ENCODE data around the gene FBXL20.

The FBXL20 gene

DNA sequence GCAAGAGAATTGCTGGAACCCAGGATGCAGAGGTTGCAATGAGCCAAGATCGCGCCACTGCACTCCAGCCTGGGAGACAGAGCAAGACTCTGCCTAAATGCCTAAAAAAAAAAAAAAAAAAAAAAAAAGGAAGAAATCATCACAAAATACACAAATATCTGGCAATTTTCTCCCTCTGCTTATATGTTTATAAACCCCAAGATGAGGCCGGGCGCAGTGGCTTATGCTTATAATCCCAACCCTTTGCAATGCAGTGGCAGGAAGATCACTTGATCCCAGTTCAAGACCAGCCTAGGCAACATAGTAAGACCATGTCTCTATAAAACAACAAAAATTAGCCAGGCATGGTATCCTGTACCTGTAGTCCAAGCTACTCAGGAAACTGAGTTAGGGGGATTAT lies 28.2 kb upstream of the FBXL20 start:
- H3K27me3 Mint-ChIP-seq (ENCODE audit: low read depth) = no peaks in the 10 kb centered on the region
- H3K4me1 Mint-ChIP-seq = no peaks in the 10 kb centered on the region
- peaks cover 55% of the 10 kb centered on the region for H3K36me3 Mint-ChIP-seq (ENCODE audit: low read depth)
- no peak overlapping the region for H3K27ac Mint-ChIP-seq
- H3K9me3 Mint-ChIP-seq = no peaks in the 10 kb centered on the region
- TF ChIP-seq, protein P1, sequence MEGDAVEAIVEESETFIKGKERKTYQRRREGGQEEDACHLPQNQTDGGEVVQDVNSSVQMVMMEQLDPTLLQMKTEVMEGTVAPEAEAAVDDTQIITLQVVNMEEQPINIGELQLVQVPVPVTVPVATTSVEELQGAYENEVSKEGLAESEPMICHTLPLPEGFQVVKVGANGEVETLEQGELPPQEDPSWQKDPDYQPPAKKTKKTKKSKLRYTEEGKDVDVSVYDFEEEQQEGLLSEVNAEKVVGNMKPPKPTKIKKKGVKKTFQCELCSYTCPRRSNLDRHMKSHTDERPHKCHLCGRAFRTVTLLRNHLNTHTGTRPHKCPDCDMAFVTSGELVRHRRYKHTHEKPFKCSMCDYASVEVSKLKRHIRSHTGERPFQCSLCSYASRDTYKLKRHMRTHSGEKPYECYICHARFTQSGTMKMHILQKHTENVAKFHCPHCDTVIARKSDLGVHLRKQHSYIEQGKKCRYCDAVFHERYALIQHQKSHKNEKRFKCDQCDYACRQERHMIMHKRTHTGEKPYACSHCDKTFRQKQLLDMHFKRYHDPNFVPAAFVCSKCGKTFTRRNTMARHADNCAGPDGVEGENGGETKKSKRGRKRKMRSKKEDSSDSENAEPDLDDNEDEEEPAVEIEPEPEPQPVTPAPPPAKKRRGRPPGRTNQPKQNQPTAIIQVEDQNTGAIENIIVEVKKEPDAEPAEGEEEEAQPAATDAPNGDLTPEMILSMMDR (IDR thresholded peaks at IDR 0.05; ENCODE audit: unreplicated experiment in 3 of 3) = no peak
- H3K4me3 Mint-ChIP-seq = no peak overlapping the region

DNA sequence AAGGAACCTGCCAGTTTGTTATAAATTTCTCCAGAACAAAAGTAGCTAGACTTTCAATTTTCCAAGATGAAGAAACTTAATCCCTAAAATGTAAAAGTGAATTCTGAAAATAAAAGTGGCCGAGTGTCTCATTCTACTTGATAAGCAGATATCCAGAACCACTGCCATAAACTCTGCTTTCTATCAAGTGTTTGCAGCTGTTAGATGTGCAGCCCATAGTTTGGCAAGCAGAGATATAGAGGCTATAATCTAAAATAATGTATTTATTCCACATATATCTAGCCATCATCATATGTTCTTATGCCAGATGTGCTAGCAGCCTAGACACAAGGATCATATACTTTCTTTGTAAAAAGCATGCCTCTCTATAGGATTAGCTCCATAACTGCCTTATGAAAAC lies 14.7 kb upstream of the FBXL20 start:
- Mint-ChIP-seq H3K4me3 (no peak overlapping the region), H3K4me1 (no peaks in the 10 kb centered on the region), H3K27me3 (ENCODE audit: low read depth) (no peaks in the 10 kb centered on the region), H3K36me3 (ENCODE audit: low read depth) (peaks cover 49% of the 10 kb centered on the region), H3K27ac (no peak overlapping the region), H3K9me3 (no peaks in the 10 kb centered on the region)
- TF ChIP-seq, protein P1 (IDR thresholded peaks at IDR 0.05; ENCODE audit: unreplicated experiment in 3 of 3) = no peak

DNA sequence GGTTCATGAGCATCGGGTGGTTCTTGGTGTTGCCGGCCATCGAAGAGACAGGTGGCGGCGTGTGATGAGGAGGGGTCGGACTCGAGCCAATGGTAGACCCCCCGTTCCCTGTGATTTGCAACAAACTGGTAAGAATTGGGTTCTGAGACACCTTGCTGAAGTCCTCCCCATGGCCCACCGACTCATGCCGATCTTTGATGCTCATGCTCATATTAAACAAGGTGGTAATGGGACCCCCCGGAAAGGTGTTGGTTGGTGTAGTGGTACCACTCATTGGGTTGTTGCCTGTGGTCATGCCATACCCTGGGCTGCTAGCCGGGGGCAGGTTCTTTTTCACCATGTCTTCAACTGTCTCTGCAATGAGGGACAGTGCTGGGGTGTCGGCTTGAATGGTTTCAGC lies 8.9 kb upstream of the FBXL20 start:
- H3K27me3 Mint-ChIP-seq (ENCODE audit: low read depth) = no peaks in the 10 kb centered on the region
- no peaks in the 10 kb centered on the region for H3K9me3 Mint-ChIP-seq
- H3K27ac Mint-ChIP-seq = no peak overlapping the region
- TF ChIP-seq, protein P1 (IDR thresholded peaks at IDR 0.05; ENCODE audit: unreplicated experiment in 3 of 3) = no peak
- no peak overlapping the region for H3K4me3 Mint-ChIP-seq
- no peaks in the 10 kb centered on the region for H3K4me1 Mint-ChIP-seq
- peaks cover 64% of the 10 kb centered on the region for H3K36me3 Mint-ChIP-seq (ENCODE audit: low read depth)

DNA sequence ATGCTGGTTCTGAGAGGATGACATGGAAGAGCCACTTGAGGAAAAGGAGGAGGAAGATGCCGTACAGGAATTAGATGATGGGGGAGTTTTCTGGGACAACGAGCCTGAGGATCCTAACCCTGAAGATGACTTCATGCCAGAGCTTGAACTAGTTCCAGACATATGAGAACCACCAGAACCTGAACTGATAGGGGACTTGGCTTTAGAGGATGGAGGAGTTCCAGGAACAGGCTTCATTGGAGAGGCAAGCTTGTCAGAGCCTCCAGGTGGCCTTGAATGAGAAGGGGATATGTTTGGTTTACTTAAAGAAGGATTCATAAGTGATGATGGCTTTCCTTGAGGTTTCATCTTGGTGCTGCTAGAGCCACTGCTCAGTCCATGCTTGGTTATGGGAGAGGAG lies 6.9 kb upstream of the FBXL20 start:
- Mint-ChIP-seq H3K27ac (no peak overlapping the region), H3K36me3 (ENCODE audit: low read depth) (peaks cover 54% of the 10 kb centered on the region), H3K4me1 (no peaks in the 10 kb centered on the region), H3K9me3 (no peaks in the 10 kb centered on the region), H3K27me3 (ENCODE audit: low read depth) (no peaks in the 10 kb centered on the region), H3K4me3 (no peak overlapping the region)
- TF ChIP-seq, protein P1 (IDR thresholded peaks at IDR 0.05; ENCODE audit: unreplicated experiment in 3 of 3) = no peak

DNA sequence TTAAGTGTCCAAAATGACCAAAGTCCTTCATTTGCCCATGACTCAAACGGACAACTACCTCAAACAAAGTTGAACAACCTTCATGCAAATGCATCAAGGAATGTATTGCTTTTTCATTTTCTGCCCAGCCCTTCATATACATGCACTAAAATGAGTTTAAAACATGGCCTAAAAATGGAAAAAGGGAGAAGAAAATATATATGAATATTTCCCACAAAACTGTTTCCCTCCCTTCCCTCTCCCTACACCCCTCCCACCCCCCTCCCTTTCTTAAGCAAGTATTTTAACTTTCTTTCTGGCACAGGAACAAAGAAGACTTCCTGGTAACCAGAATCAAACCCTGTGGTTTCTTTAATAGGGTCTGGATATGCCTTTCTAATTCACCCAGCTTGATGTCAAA lies 5.5 kb upstream of the FBXL20 start:
- Mint-ChIP-seq H3K36me3 (ENCODE audit: low read depth) (peaks cover 52% of the 10 kb centered on the region), H3K4me1 (no peaks in the 10 kb centered on the region), H3K4me3 (no peak overlapping the region), H3K9me3 (no peaks in the 10 kb centered on the region), H3K27me3 (ENCODE audit: low read depth) (no peaks in the 10 kb centered on the region), H3K27ac (no peak overlapping the region)
- TF ChIP-seq, protein P1 (IDR thresholded peaks at IDR 0.05; ENCODE audit: unreplicated experiment in 3 of 3) = no peak

DNA sequence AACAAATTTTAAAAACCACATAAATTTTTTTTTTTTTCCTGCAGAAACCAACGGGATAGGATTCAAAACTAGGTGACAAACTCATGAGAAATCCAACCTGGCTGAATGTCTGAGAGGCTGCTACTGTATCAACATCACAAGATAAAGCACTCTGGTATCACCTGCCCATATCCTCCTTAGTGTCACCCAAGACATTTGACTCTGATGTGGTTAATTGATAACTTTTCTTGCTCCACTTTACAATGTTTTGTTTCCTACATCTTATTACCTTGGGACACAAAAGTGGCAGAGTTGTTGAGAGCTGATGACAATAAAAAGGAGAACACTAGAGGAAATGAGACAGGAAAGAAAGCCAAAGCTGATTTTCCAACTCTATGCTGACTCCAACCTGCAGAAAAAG lies 4.0 kb upstream of the FBXL20 start:
- H3K4me3 Mint-ChIP-seq = no peak overlapping the region
- no peaks in the 10 kb centered on the region for H3K9me3 Mint-ChIP-seq
- peaks cover 42% of the 10 kb centered on the region for H3K36me3 Mint-ChIP-seq (ENCODE audit: low read depth)
- TF ChIP-seq, protein P1 (IDR thresholded peaks at IDR 0.05; ENCODE audit: unreplicated experiment in 3 of 3) = no peak
- no peaks in the 10 kb centered on the region for H3K27me3 Mint-ChIP-seq (ENCODE audit: low read depth)
- H3K4me1 Mint-ChIP-seq = peaks cover 3% of the 10 kb centered on the region
- H3K27ac Mint-ChIP-seq = no peak overlapping the region
